HG02678 (cell line): ENCODE measurements around the gene ADARB2.
"Not testable (repeated sequence)": the region's sequence is repeated elsewhere in the genome, so short reads cannot be mapped to it uniquely, and the experiment has no call there.

Experiments
- ATAC-seq: cut with Tn5 transposase; IDR thresholded peaks from one replicate; pipeline ENCODE4 v1.9.1; 2021; ENCODE audit warnings: mild to moderate bottlenecking, moderate library complexity; ENCODE audit not compliant: unreplicated experiment

Gene ADARB2

GRCh38 chr10:1474376-1475097 is 262.8 kb downstream of the ADARB2 start:
- no peak for ATAC-seq

- ATAC-seq = no peak
Measured at GRCh38 chr10:1473874-1474273, 263.5 kb downstream of the ADARB2 start.

- no peak for ATAC-seq
Measured at GRCh38 chr10:1472178-1472958, 265.0 kb downstream of the ADARB2 start.

- ATAC-seq = no peak
Measured at GRCh38 chr10:1468811-1469210, 268.5 kb downstream of the ADARB2 start.

- ATAC-seq = no peak
Measured at GRCh38 chr10:1467334-1468076, 269.8 kb downstream of the ADARB2 start.

GRCh38 chr10:1465993-1466764 is 271.1 kb downstream of the ADARB2 start:
- no peak for ATAC-seq

GRCh38 chr10:1465418-1465911 is 271.9 kb downstream of the ADARB2 start:
- ATAC-seq = peak; percentile 70

GRCh38 chr10:1464881-1465417 is 272.4 kb downstream of the ADARB2 start:
- ATAC-seq = peak; percentile 22

- ATAC-seq = not testable (repeated sequence)
Measured at GRCh38 chr10:1463971-1464370, 273.4 kb downstream of the ADARB2 start.

GRCh38 chr10:1462994-1463633 is 274.2 kb downstream of the ADARB2 start:
- ATAC-seq = no peak

GRCh38 chr10:1462521-1462920 is 274.8 kb downstream of the ADARB2 start:
- no peak for ATAC-seq

GRCh38 chr10:1462032-1462431 is 275.3 kb downstream of the ADARB2 start:
- ATAC-seq = no peak

- ATAC-seq = no peak
Measured at GRCh38 chr10:1461016-1461415, 276.3 kb downstream of the ADARB2 start.

- not testable (repeated sequence) for ATAC-seq
Measured at GRCh38 chr10:1459664-1460063, 277.7 kb downstream of the ADARB2 start.

- ATAC-seq = no peak
Measured at GRCh38 chr10:1454951-1455350, 282.4 kb downstream of the ADARB2 start.

GRCh38 chr10:1454428-1454827 is 282.9 kb downstream of the ADARB2 start:
- peak; percentile 96 for ATAC-seq

GRCh38 chr10:1452777-1453176 is 284.5 kb downstream of the ADARB2 start:
- no peak for ATAC-seq

- ATAC-seq = no peak
Measured at GRCh38 chr10:1451941-1452340, 285.4 kb downstream of the ADARB2 start.

- no peak for ATAC-seq
Measured at GRCh38 chr10:1451362-1451888, 285.9 kb downstream of the ADARB2 start.
